GM13977 (cell line): Measurements from ENCODE around the gene EXOC6B.
A peak's percentile ranks its signal among the peaks of the same experiment; 100 is the strongest.

Experiments
- DNase-seq: peaks from one replicate; pipeline ENCODE4 v3.0.0; 2012; ENCODE audit warnings: low spot score
- CTCF ChIP-seq: IDR thresholded peaks from 2 replicates; pipeline ENCODE4 v1.5.1; 2012; ENCODE audit warnings: mild to moderate bottlenecking, control low read depth; ENCODE audit not compliant: insufficient read depth; ENCODE audit errors: extremely low read depth, missing control alignments
- in situ Hi-C: fragments of 300-500 bp; cut with MboI; formaldehyde crosslinking; loops from one replicate; pipeline ENCODE4 v1.12.0; 2022; ENCODE audit warnings: low sequenced_read_pairs, low pct_unique_long_range_greater_than_20kb, mixed read lengths, inconsistent platforms; ENCODE audit not compliant: unreplicated experiment

Gene EXOC6B

GRCh38 chr2:72579591-72580180, 246.1 kb downstream of the EXOC6B start:
- peak; percentile 60 for TF ChIP-seq CTCF
- DNase-seq: peak; percentile 12
- in situ Hi-C loops: no loop called here

GRCh38 chr2:72576861-72577260, 249.0 kb downstream of the EXOC6B start:
- DNase-seq: no peak
- no peak for TF ChIP-seq CTCF
- in situ Hi-C loops: no loop called here

- TF ChIP-seq CTCF: no peak
- in situ Hi-C loops: no loop called here
- DNase-seq: no peak
Observed at GRCh38 chr2:72576459-72576858, 249.4 kb downstream of the EXOC6B start.

GRCh38 chr2:72574886-72575285, 250.9 kb downstream of the EXOC6B start:
- TF ChIP-seq CTCF: no peak
- in situ Hi-C loops: no loop called here
- no peak for DNase-seq

- TF ChIP-seq CTCF: no peak
- DNase-seq: no peak
- in situ Hi-C loops: no loop called here
Observed at GRCh38 chr2:72573232-72573631, 252.6 kb downstream of the EXOC6B start.

GRCh38 chr2:72572501-72572900, 253.3 kb downstream of the EXOC6B start:
- no peak for TF ChIP-seq CTCF
- in situ Hi-C loops: no loop called here
- no peak for DNase-seq

- in situ Hi-C loops: no loop called here
- DNase-seq: no peak
- TF ChIP-seq CTCF: no peak
Observed at GRCh38 chr2:72570413-72570812, 255.4 kb downstream of the EXOC6B start.
